ENCODE measurements around the gene CMA1.
"Not testable (repeated sequence)": the region's sequence is repeated elsewhere in the genome, so short reads cannot be mapped to it uniquely, and the experiment has no call there.

The CMA1 gene

DNA sequence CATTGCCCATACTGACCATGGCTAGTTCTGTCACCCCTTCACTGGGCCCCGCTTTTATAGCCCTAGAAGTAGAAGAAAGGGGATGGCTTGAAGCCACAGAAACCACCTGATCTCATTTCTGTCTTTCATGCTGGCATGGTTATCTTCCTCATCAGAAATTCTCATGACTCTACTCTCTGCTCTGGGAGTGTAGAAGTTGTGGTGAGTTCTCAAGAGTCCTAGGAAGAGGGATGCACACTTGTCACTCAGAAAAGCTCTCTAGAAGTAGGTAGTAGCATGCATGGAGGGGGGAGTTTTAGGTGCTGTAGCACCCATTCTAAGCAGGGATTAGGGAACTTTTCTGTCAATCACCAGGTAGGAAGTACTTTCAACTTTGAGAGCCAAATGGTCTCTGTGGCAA, 6.1 kb upstream of the CMA1 start:
- TF ChIP-seq CTCF (IDR thresholded peaks at IDR 0.05; ENCODE audit: insufficient read depth, missing control alignments): no peak
- FAIRE-seq (no peak), DNase-seq (ENCODE audit: insufficient read length, low spot score) (no peak)

DNA sequence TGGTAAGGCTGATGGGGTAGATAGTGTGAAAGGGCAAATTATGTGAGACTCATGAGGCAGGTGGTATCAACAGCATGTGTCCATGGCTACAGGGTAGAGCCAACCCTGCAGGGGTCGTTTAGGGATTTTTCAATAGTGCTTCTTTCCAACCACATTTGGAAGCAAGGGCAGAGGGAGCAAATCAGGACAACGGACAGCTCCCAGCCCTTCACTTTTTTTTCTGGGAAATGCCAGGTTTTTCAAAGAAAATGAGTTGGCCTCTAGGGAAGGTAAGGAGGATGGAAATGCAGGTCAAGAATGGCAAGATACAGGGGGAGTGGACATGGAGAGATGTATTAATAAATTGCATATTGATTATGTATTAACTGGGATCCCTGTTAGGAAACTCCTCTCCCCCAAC, 4.9 kb upstream of the CMA1 start:
- no peak for TF ChIP-seq CTCF (IDR thresholded peaks at IDR 0.05; ENCODE audit: insufficient read depth, missing control alignments)
- DNase-seq (ENCODE audit: insufficient read length, low spot score) (no peak), FAIRE-seq (no peak)

DNA sequence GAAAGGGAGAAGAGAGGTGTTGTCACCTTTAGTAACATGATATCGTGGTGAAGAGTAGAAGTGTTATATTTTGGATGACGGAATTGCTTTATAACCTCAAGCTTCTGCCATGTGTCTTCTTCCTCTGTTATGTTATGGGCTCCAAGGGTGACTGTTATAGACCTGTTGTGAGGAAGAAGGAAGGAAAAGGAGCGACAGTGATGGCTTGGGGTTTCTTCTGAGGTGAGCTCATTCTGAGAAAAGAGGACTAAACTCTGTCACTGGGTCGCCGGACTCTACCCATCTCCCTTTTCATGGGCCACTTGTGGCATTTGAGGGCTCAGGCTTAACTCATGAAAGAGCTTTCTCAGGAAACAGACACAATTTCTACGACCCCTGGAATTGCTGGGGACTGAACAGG, 1.6 kb downstream of the CMA1 start:
- DNase-seq (ENCODE audit: insufficient read length, low spot score): no peak
- FAIRE-seq: no peak
- no peak for TF ChIP-seq CTCF (IDR thresholded peaks at IDR 0.05; ENCODE audit: insufficient read depth, missing control alignments)

DNA sequence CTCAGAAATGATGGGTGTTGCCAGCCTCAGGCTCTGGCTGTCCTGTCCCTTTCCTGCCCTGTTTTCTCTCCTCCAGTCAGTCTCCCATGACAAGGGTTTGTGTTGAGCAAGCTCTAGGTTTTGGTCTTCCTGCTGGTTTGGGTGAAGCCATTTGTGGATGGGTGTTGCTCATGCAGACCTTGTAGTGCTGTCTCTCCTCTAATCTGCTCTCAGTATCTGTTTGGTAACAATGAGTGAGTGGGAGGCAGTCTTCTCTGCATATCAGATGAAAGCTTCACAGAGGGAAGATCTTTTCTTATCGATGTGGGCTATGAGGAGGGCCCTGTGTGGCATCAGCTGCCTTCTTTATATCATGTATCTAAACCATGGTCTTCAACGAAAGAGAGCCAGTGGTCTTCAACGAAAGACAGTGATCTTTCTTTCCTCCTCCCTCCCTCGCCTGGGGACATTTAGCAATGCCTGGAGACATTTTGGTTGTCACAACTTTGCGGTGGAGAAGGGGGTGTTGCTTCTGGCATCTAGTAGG, 3.6 kb downstream of the CMA1 start:
- DNase-seq (ENCODE audit: insufficient read length, low spot score) (no peak), FAIRE-seq (no peak)
- no peak for TF ChIP-seq CTCF (IDR thresholded peaks at IDR 0.05; ENCODE audit: insufficient read depth, missing control alignments)

DNA sequence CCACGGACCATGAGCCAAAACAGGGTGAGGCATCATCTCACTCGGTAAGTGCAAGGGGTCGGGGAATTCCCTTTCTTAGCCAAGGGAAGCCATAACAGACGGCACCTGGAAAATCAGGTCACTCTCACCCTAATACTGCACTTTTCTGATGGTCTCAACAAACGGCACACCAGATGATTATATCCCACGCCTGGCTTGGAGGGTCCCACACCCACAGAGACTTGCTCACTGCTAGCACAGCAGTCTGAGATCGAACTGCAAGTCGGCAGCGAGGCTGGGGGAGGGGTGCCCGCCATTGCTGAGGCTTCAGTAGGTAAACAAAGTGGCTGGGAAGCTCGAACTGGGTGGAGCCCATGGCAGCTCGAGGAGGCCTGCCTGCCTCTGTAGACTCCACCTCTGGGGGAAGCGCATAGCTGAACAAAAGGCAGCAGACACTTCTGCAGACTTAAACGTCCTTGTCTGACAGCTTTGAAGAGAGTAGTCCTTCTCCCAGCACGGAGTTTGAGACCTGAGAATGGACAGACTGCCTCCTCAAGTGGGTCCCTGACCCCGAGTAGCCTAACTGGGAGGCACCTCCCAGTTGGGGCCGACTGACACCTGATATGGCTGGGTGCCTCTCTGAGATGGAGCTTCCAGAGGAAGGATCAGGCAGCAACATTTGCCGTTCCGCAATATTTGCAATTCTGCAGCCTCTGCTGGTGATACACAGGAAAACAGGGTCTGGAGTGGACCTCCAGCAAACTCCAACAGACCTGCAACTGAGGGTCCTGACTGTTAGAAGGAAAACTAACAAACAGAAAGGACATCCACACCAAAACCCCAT, 16.3 kb downstream of the CMA1 start:
- not testable (repeated sequence) for FAIRE-seq; DNase-seq (ENCODE audit: insufficient read length, low spot score)

- FAIRE-seq: no peak
- TF ChIP-seq CTCF (IDR thresholded peaks at IDR 0.05; ENCODE audit: insufficient read depth, missing control alignments): no peak
- DNase-seq (ENCODE audit: insufficient read length, low spot score): no peak
Measured at GRCh38 chr14:24483604-24484252, 24.3 kb downstream of the CMA1 start.

DNA sequence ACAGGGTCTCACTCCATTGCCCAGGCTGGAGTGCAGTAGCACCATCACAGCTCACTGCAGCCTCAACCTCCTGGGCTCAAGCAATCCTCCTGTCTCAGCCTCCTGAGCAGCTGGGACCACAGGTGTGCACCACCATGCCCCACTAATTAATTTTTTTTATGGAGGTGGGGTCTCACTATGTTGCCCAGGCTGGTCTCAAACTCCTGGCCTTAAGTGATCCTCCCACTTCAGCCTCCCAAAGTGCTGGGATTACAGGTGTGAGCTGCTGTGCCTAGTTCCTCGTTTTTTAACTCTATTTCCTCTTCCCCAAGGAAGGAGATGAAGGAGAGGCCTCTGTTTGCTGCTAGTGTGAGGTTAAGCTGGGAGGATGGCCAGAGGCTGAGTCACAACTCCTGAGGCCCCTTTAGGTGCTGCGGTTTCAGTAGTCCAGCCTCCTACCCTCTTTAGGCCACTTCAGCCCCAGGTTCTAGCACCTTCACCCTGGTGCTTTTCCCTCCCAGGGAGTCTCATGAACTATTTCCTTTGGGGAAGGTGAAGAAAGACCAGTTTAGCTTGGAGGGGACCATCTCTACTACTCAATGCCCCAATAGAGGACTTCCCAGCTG, 25.3 kb downstream of the CMA1 start:
- FAIRE-seq; DNase-seq (ENCODE audit: insufficient read length, low spot score): not testable (repeated sequence)
